Epithelial cell of prostate (primary cell): ENCODE results near the gene SHMT2.
"Not testable (repeated sequence)": the region's sequence is repeated elsewhere in the genome, so short reads cannot be mapped to it uniquely, and the experiment has no call there.

Experiments
- DNase-seq: peaks from one replicate; pipeline ENCODE4 v3.0.0-alpha.2; 2011; ENCODE audit warnings: low read depth, low spot score
- H3K27ac ChIP-seq: fragments of 450-650 bp; 2 replicates; pipeline ENCODE4 v1.5.1; 2017; ENCODE audit warnings: mild to moderate bottlenecking

SHMT2 gene

DNA sequence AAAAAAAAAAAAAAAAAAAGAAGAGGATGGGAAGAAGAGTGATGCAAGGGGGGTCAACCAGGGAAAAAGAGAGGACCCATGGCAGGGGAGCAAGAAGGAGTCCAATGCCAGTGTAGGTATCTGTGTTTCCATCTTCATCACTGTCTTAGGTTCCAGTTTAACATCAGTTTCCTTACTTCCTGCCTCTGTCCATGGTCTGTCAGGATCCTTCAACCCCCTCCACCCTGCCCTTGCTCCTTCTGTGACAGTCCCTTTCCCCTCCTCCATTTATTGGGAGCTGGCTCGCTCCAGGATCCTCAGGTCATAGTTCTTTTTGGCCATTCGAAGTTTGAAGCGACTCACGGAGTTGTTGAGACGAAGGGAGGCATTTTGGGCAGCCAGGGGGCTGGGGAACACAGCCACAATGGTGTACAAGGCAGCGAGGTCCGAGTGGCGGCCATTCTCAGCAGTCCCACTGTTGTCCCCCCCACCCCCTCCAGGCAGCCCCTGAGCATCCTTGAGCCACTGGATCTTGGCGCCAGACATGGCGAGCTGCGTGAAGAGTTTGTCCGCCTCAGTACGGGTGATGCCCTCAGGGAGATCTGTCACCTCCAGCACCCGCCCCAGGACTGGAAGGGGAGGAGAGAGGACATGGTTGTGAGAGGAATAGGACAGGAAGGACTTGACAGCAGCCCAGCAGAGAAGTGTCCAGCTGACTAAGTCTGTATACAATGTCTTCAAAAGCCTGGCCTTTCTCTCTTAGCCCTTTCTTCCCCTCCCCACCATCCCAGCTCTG lies 25.2 kb downstream of the SHMT2 start:
- H3K27ac ChIP-seq, result no peak overlapping the region
- DNase-seq, result no peak

DNA sequence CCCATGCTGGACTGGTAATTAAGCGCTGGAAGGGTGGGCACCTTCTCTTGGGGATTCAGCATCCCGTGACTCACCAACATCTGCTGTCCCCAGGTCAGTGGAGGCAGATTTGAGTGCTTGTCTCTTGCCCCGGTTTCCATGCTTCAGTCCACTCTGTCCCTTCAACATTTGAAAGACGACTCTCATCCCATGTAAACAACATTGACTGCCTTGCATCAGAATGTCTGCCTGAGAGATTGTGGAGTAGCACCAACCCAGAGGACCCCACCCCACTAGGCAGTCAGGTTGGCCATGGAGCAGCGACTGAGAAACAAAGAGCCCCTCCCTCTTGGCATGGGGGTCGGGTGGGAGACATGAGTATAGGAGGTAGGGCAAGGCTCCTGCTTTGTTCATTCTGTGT lies 26.4 kb downstream of the SHMT2 start:
- H3K27ac ChIP-seq, result no peak overlapping the region
- no peak for DNase-seq

DNA sequence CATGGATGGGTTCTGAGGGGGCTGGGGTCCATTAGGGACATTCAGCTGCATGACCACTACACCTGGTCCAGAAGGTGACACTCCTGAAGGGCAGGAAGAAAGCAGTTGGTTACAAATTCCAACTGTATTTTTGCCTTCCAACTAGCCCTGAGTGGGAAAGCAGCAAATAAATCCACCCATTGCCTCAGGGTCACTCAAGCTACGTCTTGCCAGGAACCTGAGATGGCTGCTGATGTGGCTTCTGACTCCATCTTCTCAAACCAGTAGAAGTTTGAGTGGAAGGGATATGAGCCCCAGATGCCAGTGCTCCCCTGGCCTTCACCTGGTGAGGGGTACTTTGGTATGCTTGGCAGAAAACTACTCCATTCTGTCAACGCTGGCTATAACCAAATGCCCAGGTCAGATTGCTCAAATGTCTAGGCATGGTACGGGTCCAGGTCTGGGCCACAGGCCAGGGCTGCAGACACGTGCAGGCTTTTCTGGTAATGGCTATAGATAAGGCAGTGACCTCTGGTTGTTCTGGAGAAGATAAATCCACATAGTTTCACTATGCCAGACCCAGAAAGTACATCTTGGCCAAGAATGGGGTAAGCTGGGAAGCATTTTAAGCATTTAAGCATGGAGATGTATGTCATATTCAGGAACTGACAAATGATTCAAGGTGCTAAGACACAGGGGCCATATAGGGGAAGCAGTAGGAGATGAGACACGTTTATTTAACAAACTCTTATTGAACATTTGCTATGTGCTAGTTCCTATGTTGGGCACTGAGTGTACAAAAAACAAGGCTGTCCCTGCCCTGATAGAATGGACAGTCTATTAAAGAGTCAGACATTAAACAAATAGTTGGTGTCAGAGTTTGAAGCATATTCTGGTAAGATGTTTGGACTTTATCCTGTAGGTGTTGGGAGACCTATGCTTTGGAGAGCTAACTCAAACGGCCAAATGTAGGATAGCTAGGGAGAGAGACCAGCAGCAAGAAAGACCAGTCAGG lies 29.8 kb downstream of the SHMT2 start:
- H3K27ac ChIP-seq, result no peak overlapping the region
- DNase-seq, result no peak

DNA sequence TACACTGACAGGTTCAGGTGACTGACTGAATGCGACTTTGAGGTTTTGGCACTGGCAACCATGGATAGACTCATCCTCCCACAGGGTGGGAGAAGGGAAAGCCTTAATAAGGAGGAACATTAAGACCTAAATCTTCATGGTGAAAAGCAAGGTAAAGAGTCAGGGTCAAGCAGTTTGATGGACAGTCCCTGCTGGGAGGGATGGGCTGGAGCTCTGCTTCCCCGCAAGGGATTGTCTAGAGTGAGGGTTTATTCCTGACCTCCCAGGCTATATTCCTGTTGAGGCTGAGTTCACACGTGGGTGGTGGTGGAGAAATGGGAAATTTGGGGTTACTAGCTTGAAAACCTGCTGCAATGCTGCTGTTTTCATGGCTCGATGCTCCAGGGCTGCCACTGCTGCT lies 30.9 kb downstream of the SHMT2 start:
- H3K27ac ChIP-seq, result no peak overlapping the region
- DNase-seq, result no peak

DNA sequence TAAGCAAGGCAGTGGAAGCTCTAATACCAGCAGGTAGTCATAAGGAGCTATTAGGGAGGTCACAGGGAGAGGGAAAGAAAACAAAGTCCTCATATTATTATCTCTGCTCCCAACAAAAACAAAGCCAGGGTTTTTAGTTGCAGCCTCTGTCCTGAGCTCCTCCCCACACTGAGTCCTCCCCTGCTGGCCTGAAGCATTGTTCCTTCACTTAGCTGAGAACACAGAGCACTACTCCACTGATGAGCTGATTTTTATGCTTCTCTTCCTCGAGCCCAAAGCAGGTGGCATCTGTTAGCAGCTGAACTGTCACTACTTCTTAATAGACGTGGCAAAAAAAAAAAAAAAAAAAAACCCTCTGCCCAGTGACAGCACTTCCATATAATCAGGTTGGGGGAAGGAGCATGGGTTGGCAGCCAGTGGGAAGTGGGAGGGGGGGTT lies 31.9 kb downstream of the SHMT2 start:
- DNase-seq, result no peak
- H3K27ac ChIP-seq, result no peak overlapping the region

DNA sequence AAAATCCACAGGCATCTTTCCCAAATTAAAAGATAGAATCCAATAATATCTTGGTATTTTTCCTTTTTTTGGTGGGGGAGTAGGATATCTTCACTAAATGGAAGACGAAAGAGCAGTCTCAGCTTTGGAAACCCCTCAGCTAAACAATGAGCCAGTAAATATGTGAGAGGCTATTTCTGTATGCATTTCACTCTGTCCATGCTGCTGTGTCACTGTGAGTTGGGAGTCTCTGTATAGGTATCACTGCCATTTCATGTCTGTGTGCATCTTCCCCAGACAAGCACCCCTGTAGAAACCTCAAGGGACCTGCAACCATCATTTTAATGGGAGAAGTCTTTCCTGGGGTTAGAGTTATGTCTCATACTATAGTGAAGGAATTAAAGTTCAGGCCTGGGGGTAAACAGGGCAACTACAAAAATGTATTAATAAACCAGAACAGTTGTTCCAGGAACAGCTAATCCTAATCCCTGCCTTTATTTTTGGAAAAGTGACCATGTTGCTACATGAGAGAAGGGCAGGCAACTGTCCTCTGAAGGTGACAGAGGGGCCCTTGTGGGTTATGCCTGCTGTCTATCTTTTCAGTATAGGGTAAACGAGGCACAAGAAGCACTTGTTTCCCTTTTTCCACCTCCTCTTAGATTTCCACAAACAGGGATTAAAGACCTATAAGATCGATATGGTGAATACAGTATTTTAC lies 32.8 kb downstream of the SHMT2 start:
- no peak overlapping the region for H3K27ac ChIP-seq
- no peak for DNase-seq

DNA sequence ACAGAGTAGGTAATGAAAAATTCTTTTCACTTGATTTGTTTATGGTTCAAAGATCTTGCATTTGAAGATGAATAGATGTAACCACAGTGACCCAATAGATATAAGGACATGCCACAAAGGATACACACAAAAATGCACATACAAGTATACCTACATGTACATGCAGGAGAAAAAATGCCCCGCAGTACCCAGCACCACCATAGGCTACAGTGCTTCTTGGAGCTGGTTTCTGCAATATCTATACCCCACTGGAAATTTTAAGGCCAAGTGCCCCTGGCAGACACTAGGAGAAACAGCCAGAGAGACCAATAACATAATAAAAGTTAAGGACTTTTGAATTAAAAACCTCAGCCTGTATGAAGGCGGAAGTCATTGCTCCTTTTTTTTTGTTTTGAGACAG lies 33.6 kb downstream of the SHMT2 start:
- no peak overlapping the region for H3K27ac ChIP-seq

DNA sequence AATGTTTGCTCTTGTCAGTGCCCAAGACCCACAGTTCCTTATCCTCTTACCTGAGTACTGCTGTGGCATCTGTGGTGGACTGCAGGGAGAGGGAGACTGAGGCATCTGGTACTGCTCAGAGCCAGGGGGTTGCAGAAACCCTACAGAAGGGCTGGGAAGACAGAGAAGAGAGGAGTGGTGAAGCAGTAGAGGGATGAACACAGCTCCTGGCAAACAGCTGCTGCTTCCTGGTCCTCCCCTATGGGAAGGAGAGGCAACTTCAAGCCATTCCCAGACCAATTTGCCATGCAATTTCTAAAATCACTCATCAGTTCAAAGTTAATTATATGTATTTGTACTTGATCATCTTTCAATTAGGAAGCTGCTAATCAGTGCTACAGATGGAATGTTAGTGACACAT lies 37.2 kb downstream of the SHMT2 start:
- DNase-seq, result no peak
- no peak overlapping the region for H3K27ac ChIP-seq

More for the DNA sequence above, 33.6 kb downstream of the SHMT2 start:
- no peak for DNase-seq

DNA sequence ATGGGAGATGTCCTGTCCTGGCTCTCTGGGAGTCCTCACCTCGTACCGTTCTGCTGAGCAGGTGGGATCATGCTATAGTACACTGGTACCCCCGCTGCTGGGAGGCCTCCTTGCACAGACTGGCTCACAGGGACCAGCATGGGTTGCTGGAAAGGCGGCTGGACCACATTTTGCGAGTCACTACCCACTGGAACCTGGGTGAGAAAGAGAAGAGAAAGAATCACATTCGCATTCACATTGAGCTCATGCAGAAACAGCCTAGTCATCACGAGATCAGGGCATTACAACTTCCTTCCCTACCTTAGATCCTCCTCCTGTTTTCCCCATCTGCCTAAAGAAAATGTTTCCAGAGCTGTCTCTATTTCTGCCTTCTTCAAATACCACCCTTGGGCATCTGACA lies 38.8 kb downstream of the SHMT2 start:
- no peak for DNase-seq
- peak overlapping the region; percentile 18 for H3K27ac ChIP-seq

DNA sequence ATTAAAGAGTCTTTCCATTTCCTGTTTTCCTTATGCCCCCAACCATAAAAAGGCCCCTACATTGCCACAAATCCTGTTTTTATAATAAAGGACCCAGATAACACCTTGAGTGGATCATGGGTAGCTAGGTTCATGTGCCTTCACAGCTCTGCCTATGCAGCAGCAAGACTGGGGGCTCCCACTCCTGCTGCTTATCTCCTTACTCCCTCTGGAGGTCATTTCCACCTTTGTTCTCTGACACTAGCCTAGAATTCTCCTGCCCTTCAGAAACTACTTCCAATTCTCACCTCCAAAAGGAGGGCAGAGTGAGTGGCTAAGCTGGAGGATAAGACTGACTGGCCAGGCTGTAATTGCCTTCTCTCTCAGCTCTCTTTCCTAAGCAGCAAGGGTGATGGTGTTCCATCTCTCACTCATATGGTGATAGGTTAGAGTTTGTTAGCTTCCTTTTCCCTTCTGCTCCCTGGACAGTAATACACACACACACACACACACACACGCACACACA lies 41.5 kb downstream of the SHMT2 start:
- no peak overlapping the region for H3K27ac ChIP-seq
- no peak for DNase-seq

DNA sequence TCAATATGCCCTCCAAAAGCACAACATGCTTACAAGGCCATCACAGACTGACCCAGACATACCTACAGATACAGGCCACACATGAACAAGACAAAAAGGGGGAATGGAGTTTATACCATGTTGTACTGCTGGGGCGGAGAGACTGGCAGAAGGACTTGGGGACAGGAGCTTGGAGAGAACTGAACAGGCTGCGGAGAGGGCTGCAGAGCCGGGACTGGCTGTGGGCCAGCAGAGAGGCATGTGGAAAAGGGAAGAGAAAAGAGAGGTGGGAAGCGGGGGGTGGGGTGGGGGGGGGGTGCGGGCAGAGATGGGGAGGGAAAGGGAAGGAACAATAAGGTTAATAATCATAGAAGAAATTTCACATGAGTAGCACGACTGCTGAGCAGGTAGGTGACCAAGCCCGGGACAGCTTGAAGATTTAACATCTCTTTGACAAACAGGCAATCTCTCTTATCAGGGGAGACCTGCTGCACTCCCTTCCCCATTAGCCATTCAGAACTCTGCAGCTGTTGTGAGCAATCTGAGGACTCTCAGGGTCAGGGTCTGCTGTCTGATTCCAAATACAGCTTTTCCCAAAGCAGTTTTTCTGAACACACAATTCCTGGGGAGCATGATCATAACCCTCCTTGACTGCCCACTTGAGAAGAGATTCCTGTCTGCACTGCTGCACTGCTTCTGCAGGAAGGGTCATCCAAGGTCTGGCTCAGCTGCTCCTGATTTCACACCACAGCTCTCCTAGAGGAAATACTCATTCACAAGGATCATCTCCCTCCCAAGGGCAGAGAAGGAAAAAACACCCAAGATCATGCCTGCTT lies 43.0 kb downstream of the SHMT2 start:
- H3K27ac ChIP-seq, result no peak overlapping the region
- DNase-seq, result no peak

DNA sequence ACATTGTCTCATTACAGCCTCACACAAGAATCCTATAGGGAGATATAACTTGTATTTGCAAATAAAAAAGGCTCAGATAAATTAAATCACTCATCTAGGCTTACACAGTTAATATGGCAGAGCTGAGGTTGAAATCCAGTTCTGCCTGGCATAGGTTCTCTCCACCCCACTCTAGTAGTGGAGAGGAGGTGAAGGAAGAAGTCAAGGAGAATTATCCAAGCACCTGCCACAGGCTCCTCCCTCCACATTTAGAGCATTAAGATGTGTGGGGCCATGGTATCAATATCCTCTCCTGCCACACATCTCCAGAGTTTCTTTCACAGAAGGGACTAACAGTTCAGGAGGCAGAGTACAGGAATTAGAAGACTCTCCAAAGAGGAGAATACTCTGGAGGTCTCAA lies 44.0 kb downstream of the SHMT2 start:
- no peak overlapping the region for H3K27ac ChIP-seq
- no peak for DNase-seq

DNA sequence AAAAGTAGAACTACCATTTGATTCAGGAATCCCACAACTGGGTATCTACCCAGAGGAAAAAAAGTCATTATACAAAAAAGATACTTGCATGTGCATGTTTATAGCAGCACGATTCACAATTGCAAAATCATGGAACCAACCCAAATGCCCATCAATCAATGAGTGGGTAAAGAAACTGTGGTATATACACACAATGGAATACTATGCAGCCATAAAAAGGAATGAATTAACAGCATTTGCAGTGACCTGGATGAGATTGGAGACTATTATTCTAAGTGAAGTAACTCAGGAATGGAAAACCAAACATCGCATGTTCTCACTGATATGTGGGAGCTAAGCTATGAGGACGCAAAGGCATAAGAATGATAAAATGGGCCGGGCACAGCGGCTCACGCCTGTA lies 46.7 kb downstream of the SHMT2 start:
- not testable (repeated sequence) for H3K27ac ChIP-seq, DNase-seq

DNA sequence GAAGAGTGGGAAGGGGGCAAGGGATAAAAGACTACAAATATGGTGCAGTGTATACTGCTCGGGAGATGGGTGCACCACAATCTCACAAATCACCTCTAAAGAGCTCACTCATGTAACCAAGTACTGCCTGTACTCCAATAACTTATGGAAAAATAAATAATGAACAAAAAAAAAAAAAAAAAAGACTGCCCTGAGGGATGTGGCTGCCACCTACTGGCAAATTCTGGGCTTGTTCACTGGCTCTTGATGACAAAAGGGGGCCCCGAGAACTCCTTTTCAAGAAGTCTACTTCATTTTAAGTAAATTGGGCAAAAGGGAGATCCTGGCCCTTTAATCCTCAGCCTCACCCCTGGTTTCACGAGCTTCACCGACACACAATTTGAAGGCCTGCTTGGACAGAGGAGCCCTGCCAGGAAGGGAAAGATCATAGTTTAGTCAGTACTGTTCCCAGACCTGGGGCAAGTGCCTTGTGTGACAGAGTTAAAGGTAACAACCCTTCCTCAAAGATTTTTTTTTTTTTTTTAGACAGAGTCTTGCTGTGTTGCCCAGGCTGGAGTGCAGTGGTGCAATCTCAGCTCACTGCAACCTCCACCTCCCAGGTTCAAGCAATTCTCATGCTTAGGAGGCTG lies 47.5 kb downstream of the SHMT2 start:
- H3K27ac ChIP-seq, result no peak overlapping the region
- no peak for DNase-seq

DNA sequence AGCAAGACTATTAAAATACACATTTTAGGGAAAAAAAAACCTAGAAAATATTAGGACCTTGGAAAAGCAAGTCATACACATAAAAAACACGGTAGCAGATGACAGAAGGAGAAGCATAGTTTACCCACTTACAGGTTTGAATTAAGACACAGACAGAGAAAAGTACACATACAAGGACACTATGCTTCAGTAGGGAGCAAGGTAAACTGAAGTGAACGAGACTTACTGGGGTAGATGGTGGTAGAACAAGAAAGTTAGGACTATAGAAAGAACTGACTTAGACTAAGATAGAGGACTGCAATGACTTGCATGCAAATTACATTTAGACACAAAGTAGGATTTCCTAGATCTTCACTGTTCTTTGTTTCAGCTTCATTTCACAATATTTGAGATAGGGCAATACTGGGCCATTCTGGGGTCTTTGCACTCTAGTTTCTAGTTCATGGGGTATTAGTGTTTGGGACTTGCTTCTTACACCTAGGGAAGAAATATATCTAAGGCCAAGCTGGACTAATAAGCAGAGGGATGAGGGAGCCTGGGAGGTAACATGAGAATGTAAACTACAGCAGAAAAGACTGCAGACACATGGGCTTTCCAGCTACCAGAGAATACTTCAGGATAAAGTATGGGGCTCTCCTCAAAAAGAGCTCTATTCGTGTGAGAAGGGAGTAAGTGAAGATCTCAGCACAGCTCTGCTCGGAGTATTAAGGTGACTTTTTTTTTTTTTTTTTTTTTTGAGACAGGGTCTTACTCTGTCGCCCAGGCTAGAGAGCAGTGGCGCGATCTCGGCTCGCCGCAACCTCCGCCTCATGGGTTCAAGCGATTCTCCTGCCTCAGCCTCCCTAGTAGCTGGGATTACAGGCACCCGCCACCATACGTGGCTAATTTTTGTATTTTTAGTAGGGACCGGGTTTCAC lies 49.2 kb downstream of the SHMT2 start:
- DNase-seq, result no peak
- no peak overlapping the region for H3K27ac ChIP-seq

DNA sequence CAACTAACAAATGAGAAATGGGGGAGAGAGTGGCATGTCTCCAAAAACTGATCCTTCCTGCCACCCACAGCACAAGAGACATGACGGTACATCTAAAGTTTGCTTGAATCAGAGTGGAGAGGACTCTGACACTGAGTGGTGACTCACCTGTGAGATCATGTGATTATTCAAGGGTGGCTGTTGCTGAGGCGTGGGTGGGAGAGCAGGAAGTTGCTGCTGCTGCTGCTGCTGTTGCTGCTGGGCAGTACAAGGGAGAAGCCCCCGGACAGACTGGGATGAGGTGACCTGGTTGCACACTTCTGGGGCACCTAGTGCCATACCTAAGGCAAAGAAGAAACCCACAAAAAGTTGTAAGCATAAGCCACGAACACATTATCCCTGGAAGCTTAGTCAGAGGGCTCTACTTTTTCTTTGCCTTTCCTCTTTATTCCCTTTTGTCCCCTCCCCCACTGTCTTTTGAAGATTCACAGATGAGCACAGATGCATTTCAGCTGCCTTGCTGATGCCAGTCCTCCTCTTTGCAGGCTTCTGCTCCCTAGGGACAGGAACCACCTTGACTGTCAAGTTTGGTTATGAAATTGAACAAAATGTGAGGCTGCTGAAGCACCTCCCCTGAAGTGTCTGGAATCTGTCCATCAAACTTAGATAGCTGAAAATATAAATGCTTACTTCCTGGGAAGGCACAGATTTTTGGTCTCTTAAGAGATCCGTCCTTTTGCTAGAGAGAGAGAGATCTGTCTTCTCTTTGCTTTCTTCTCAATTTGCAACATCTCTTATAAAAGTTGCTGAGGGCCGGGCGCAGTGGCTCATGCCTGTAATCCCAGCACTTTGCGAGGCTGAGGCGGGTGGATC lies 50.9 kb downstream of the SHMT2 start:
- DNase-seq, result peak; percentile 79
- peak overlapping the region; percentile 72 for H3K27ac ChIP-seq

DNA sequence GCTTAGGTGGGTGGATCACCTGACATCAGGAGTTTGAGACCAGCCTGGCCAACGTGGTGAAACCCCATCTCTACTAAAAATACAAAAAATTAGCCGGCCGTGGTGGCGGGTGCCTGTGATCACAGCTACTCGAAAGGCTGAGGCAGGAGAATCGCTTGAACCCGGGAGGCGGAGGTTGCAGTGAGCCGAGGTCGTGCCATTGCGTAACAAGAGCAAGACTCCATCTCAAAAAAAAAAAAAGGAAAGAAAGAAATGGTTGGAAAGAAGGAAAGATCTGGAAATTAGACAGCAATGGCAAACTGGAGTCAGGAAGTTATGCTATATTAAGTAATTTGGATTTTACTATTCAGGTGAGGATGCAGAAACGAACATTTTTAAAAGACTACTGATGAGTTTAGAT lies 52.6 kb downstream of the SHMT2 start:
- not testable (repeated sequence) for H3K27ac ChIP-seq, DNase-seq
